Measurements from ENCODE around the gene IQSEC3.
"Not testable (repeated sequence)": the region's sequence is repeated elsewhere in the genome, so short reads cannot be mapped to it uniquely, and the experiment has no call there.

DNA sequence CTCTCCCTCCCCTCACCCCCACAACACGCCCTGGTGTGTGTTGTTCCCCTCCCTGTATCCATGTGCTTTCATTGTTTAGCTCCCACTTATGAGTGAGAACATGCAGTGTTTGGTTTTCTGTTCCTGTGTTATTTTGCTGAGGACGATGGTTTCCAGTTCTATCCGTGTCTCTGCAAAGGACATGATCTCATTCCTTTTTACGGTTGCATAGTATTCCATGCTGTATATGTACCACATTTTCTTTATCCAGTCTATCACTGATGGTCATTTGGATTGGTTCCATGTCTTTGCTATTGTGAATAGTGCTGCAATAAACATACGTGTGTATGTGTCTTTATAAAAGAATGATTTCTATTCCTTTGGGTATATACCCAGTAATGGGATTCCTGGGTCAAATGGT, 20.0 kb upstream of the IQSEC3 start:
- TF ChIP-seq, protein P1, sequence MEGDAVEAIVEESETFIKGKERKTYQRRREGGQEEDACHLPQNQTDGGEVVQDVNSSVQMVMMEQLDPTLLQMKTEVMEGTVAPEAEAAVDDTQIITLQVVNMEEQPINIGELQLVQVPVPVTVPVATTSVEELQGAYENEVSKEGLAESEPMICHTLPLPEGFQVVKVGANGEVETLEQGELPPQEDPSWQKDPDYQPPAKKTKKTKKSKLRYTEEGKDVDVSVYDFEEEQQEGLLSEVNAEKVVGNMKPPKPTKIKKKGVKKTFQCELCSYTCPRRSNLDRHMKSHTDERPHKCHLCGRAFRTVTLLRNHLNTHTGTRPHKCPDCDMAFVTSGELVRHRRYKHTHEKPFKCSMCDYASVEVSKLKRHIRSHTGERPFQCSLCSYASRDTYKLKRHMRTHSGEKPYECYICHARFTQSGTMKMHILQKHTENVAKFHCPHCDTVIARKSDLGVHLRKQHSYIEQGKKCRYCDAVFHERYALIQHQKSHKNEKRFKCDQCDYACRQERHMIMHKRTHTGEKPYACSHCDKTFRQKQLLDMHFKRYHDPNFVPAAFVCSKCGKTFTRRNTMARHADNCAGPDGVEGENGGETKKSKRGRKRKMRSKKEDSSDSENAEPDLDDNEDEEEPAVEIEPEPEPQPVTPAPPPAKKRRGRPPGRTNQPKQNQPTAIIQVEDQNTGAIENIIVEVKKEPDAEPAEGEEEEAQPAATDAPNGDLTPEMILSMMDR (conservative IDR thresholded peaks at IDR 0.05; ENCODE audit: low read length): not testable (repeated sequence)
- not testable (repeated sequence) for TF ChIP-seq EZH2phosphoT487 (IDR thresholded peaks at IDR 0.05; ENCODE audit: borderline replicate concordance)

All from Loucy (cell line).